ENCODE data around the gene PDE4B.

PDE4B gene

GRCh38 chr1:65792669-65793358, at the start of gene PDE4B:
Gene PDE4B, plus strand, starts transcription at chr1:65792895.
- no peak for DNase-seq

GRCh38 chr1:65744731-65745130, 48.0 kb upstream of the PDE4B start:
- no peak for DNase-seq

- no peak for DNase-seq
Measured at GRCh38 chr1:65751961-65752360, 40.7 kb upstream of the PDE4B start.

GRCh38 chr1:65756616-65757015, 36.1 kb upstream of the PDE4B start:
- no peak for DNase-seq

GRCh38 chr1:65757531-65757930, 35.2 kb upstream of the PDE4B start:
- DNase-seq = no peak

- no peak for DNase-seq
Measured at GRCh38 chr1:65758128-65758527, 34.6 kb upstream of the PDE4B start.

GRCh38 chr1:65759516-65759915, 33.2 kb upstream of the PDE4B start:
- DNase-seq = no peak

GRCh38 chr1:65762081-65762862, 30.4 kb upstream of the PDE4B start:
- DNase-seq = no peak

GRCh38 chr1:65764052-65764451, 28.6 kb upstream of the PDE4B start:
- no peak for DNase-seq

- no peak for DNase-seq
Measured at GRCh38 chr1:65765631-65766030, 27.1 kb upstream of the PDE4B start.

GRCh38 chr1:65769636-65770035, 23.1 kb upstream of the PDE4B start:
- DNase-seq = no peak

- DNase-seq = no peak
Measured at GRCh38 chr1:65772607-65773006, 20.1 kb upstream of the PDE4B start.

- no peak for DNase-seq
Measured at GRCh38 chr1:65773391-65774123, 19.1 kb upstream of the PDE4B start.

GRCh38 chr1:65788762-65789161, 3.9 kb upstream of the PDE4B start:
- DNase-seq = no peak

GRCh38 chr1:65791396-65791795, 1.3 kb upstream of the PDE4B start:
- no peak for DNase-seq

GRCh38 chr1:65791801-65792668, 660 bp upstream of the PDE4B start:
- no peak for DNase-seq

GRCh38 chr1:65793359-65793732, 651 bp downstream of the PDE4B start:
- no peak for DNase-seq

- no peak for DNase-seq
Measured at GRCh38 chr1:65795311-65795710, 2.6 kb downstream of the PDE4B start.

GRCh38 chr1:65799601-65800000, 6.9 kb downstream of the PDE4B start:
- no peak for DNase-seq

- DNase-seq = no peak
Measured at GRCh38 chr1:65804584-65804983, 11.9 kb downstream of the PDE4B start.

- DNase-seq = no peak
Measured at GRCh38 chr1:65812065-65812464, 19.4 kb downstream of the PDE4B start.

GRCh38 chr1:65813956-65814355, 21.3 kb downstream of the PDE4B start:
- no peak for DNase-seq

GRCh38 chr1:65814752-65815151, 22.1 kb downstream of the PDE4B start:
- DNase-seq = no peak
